ENCODE measurements around the gene ESYT2. TPM values are rescaled to one million over a fixed set of nuclear protein-coding genes. Genes with fewer than 3 reads are reported as not detected.
A peak's percentile ranks its signal among the peaks of the same experiment; 100 is the strongest.

The ESYT2 gene
- total and polyA plus RNA-seq, 2 of the 4 experiments (the other 2 are of a cell fraction), result 26.7 to 69.9 TPM

DNA sequence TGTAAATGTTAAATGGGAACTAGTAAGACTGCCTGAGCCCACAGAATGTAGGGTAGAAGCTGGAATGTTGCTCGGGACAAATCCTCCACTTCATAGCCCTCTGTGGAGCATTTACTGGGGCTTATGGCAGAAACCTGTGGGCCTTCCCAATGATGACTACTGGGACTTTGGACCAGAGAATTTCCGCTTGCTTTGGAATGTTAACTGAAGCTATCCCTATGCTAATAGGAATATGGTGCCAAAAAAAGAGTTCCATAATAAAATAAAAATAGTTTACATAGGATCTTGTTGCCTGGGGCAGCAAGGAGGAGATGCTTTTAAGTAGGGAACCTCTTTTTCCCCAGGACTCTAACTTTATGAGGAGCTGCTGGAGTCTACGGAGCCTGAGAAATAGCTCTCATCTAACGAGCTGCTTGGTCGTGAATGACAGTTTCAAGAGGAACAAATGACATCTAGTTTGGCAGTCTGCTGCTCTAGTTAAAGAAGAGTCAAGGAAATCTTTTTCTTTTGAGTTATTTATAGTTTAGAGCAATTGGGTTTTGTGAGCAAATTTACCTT lies 21.3 kb upstream of the ESYT2 start:
- Histone ChIP-seq H3K36me3 (ENCODE audit: control insufficient read depth, insufficient read depth, low read length) (no peaks in the 10 kb centered on the region), H3K56ac (ENCODE audit: extremely low read depth, insufficient read depth, low read length) (no peak overlapping the region), H3K4me1 (ENCODE audit: control insufficient read depth, insufficient read depth, low read length) (0 out of 2 replicates have a peak, but pooled peaks cover 2% of the 10 kb centered on the region), H3K18ac (ENCODE audit: low read depth, low read length) (no peak overlapping the region), H2AK9ac (replicated peaks; ENCODE audit: low read depth, low read length, poor library complexity) (peak overlapping the region; percentile 16), H2BK120ac (ENCODE audit: low read depth, low read length) (no peak overlapping the region), H3K9me3 (ENCODE audit: control insufficient read depth, insufficient read depth, low read length) (no peaks in the 10 kb centered on the region), H2BK15ac (ENCODE audit: low read depth, low read length) (no peak overlapping the region), H3K9me1 (ENCODE audit: insufficient read depth, low read length) (no peaks in the 10 kb centered on the region), H3K27ac (ENCODE audit: insufficient read depth, low read length) (no peak overlapping the region), H3K27me3 (ENCODE audit: control insufficient read depth, insufficient read depth, low read length) (no peaks in the 10 kb centered on the region), H4K91ac (ENCODE audit: insufficient read depth, low read depth, low read length) (no peak overlapping the region), H2AK5ac (ENCODE audit: low read depth, low read length) (no peak overlapping the region), H4K20me1 (ENCODE audit: insufficient read depth, low read length) (no peaks in the 10 kb centered on the region), H4K8ac (ENCODE audit: low read depth in 2 of 2, low read length in 2 of 2) (no peak overlapping the region), H3K79me1 (ENCODE audit: low read depth in 1 of 2, low read length in 2 of 2) (no peaks in the 10 kb centered on the region), H3K4me3 (ENCODE audit: insufficient read depth, low read depth, low read length) (no peak overlapping the region), H2BK20ac (ENCODE audit: low read depth, low read length) (no peak overlapping the region), H3K14ac (replicated peaks; ENCODE audit: low read depth, low read length) (no peak overlapping the region), H2BK5ac (ENCODE audit: low read depth, low read length, poor library complexity, severe bottlenecking) (no peak overlapping the region), H3K4me2 (ENCODE audit: low read depth, low read length) (no peak overlapping the region), H3K9ac (ENCODE audit: low read depth, low read length) (no peak overlapping the region), H3K23ac (ENCODE audit: low read depth, low read length) (no peak overlapping the region), H4K5ac (ENCODE audit: low read depth, low read length) (no peak overlapping the region), H2AFZ (replicated peaks; ENCODE audit: low read length, poor library complexity) (no peak overlapping the region), H3K4ac (ENCODE audit: low read depth, low read length) (no peak overlapping the region)
- no TSS peak for BruUV-seq (replicated peaks)
- intact Hi-C loops (cut with micrococcal nuclease), result no loop called here
- DNase-seq (no peak), ATAC-seq (ENCODE audit: low read depth) (no peak)
- no peak for TF ChIP-seq CTCF (conservative IDR thresholded peaks at IDR 0.05; ENCODE audit: low read depth, low read length)
- no peak for TF ChIP-seq ELK1 (IDR thresholded peaks at IDR 0.05; ENCODE audit: borderline replicate concordance, low read depth, low read length)
- no peak for TF ChIP-seq RAD21 (IDR thresholded peaks at IDR 0.05; ENCODE audit: low read length)
- no peak for TF ChIP-seq MAFK (IDR thresholded peaks at IDR 0.05; ENCODE audit: low read depth, low read length)
- TF ChIP-seq FOS (IDR thresholded peaks at IDR 0.05; ENCODE audit: low read depth, low read length), result no peak
- in situ Hi-C loops (cut with MboI; ENCODE audit: low sequenced_read_pairs), result no loop called here
- dilution Hi-C loops (cut with HindIII; ENCODE audit: low sequenced_read_pairs, unreplicated experiment), result no loop called here
- no CpG with 5 or more reads among the region's 5 CpGs for WGBS, 2 experiments (ENCODE audit: extremely low coverage in 2 of 2, insufficient read length in 1 of 2)
- POLR2A ChIA-PET (ENCODE audit: unreplicated experiment), result no interaction called here
- CTCF ChIA-PET, result no interaction called here
